GM12878 (cell line): ENCODE results near the gene SLC6A1. TPM values are rescaled to one million over a fixed set of nuclear protein-coding genes. Genes with fewer than 3 reads are reported as not detected.

ENCODE experiments used
- ATAC-seq: fragments of 200-7000 bp; cut with Tn5 transposase; 3 replicates; pipeline ENCODE4 v1.9.1; 2020; ENCODE audit warnings: mild to moderate bottlenecking, moderate library complexity
- BruUV-seq: library from RNA; stranded (reverse); fragments of 400-500 nt; replicated peaks from 2 replicates; lab custom pipeline; 2021; lab: Mats Ljungman, UMichigan
- CTCF ChIA-PET: fragments of 300-600 bp; sonication (Branson Sonifier 250); formaldehyde crosslinking; extraction: SDS; loops from one replicate; lab custom pipeline; 2021; ENCODE audit warnings: inconsistent platforms; lab: Yijun Ruan, JAX
- POLR2A ChIA-PET: fragments of 350-600 bp; formaldehyde crosslinking; extraction: SDS; loops from one replicate; lab custom pipeline; 2021; ENCODE audit warnings: inconsistent platforms; lab: Charles Lee
- RAD21 ChIA-PET: fragments of 300-600 bp; sonication (Branson Sonifier 250); formaldehyde crosslinking; loops from one replicate; lab custom pipeline; 2023; ENCODE audit warnings: antibody characterized with exemption; ENCODE audit not compliant: unreplicated experiment; lab: Charles Lee
- SMC1A ChIA-PET: fragments of 300-600 bp; sonication (Branson Sonifier 250); formaldehyde crosslinking; loops from one replicate; lab custom pipeline; 2023; ENCODE audit not compliant: unreplicated experiment, uncharacterized antibody; lab: Charles Lee
- DNase-seq: peaks from one replicate; pipeline ENCODE4 v3.0.0-alpha.2; 2011; ENCODE audit warnings: low read depth, low spot score
- FAIRE-seq: peaks from 3 replicates; lab custom pipeline; 2011; peaks lifted over from hg19 to GRCh38; lab: Jason Lieb, UNC
- H2AFZ ChIP-seq: 2 replicates; pipeline ENCODE4 v1.6.0; 2011; ENCODE audit warnings: low read depth, low read length, control low read depth; ENCODE audit not compliant: control insufficient read depth
- H3K27ac ChIP-seq: 2 replicates; pipeline ENCODE4 v1.5.1; 2011; ENCODE audit warnings: control low read depth; ENCODE audit not compliant: control insufficient read depth, insufficient read depth
- H3K27me3 ChIP-seq, 2 experiments: replicated peaks in 1 of 2; 2 replicates each; pipeline versions ENCODE4 v1.6.0 to v1.6.1; 2011; ENCODE audit warnings: low read length in 1 of 2; ENCODE audit not compliant: control insufficient read depth in 2 of 2, insufficient read depth in 2 of 2
- H3K36me3 ChIP-seq, 2 experiments: 2 replicates each; pipeline ENCODE4 v1.5.1; 2011; ENCODE audit warnings: low read length in 1 of 2; ENCODE audit not compliant: control insufficient read depth in 2 of 2, insufficient read depth in 2 of 2
- H3K4me1 ChIP-seq: 2 replicates; pipeline ENCODE4 v1.6.1; 2011; ENCODE audit warnings: mild to moderate bottlenecking, low read length, moderate library complexity, mixed read lengths; ENCODE audit not compliant: control insufficient read depth, insufficient read depth
- H3K4me2 ChIP-seq: 2 replicates; pipeline ENCODE4 v1.6.0; 2011; ENCODE audit warnings: control low read depth; ENCODE audit not compliant: control insufficient read depth, insufficient read depth
- H3K4me3 ChIP-seq: fragments of 200-600 bp; sonication (generic); 2 replicates; pipeline ENCODE4 v1.5.1; 2016
- H3K79me2 ChIP-seq: 2 replicates; pipeline ENCODE4 v1.6.0; 2011; ENCODE audit warnings: low read length; ENCODE audit not compliant: control insufficient read depth, insufficient read depth
- H3K9ac ChIP-seq: 2 replicates; pipeline ENCODE4 v1.8.0; 2011; ENCODE audit warnings: low read length, control low read depth, mixed read lengths; ENCODE audit not compliant: control insufficient read depth, insufficient read depth
- H3K9me3 ChIP-seq: replicated peaks from 3 replicates; pipeline ENCODE4 v1.5.1; 2011; ENCODE audit warnings: mild to moderate bottlenecking, low read length; ENCODE audit not compliant: control insufficient read depth, insufficient read depth
- H4K20me1 ChIP-seq: 2 replicates; pipeline ENCODE4 v1.6.0; 2011; ENCODE audit not compliant: control insufficient read depth, insufficient read depth
- BCL11A ChIP-seq: IDR thresholded peaks from 2 replicates; pipeline ENCODE4 v1.6.1; 2011; ENCODE audit warnings: low read depth, low read length
- CBFB ChIP-seq: IDR thresholded peaks from 2 replicates; pipeline ENCODE4 v1.6.1; 2016; ENCODE audit warnings: antibody characterized with exemption, low read depth
- CHD1 ChIP-seq: IDR thresholded peaks from 2 replicates; pipeline ENCODE4 v1.6.1; 2012; ENCODE audit warnings: low read depth, low read length, improper control_type of control experiment
- CREM ChIP-seq: IDR thresholded peaks from 2 replicates; pipeline ENCODE4 v1.6.1; 2014; ENCODE audit warnings: antibody characterized with exemption, low read depth
- GABPA ChIP-seq: IDR thresholded peaks from 2 replicates; pipeline ENCODE4 v1.6.1; 2014; ENCODE audit warnings: antibody characterized with exemption, low read depth, mild to moderate bottlenecking, inconsistent platforms
- LARP7 ChIP-seq: fragments of 450-650 bp; IDR thresholded peaks from 2 replicates; pipeline ENCODE4 v1.6.1; 2017; ENCODE audit warnings: mild to moderate bottlenecking
- MYC ChIP-seq: IDR thresholded peaks from 2 replicates; pipeline ENCODE4 v1.6.1; 2011; ENCODE audit warnings: mild to moderate bottlenecking, low read length, moderate library complexity, inconsistent platforms; ENCODE audit not compliant: insufficient read depth, insufficient replicate concordance, insufficient read length, severe bottlenecking
- NFXL1 ChIP-seq: fragments of 450-650 bp; IDR thresholded peaks from 2 replicates; pipeline ENCODE4 v1.6.1; 2017; ENCODE audit warnings: antibody characterized with exemption, mild to moderate bottlenecking, borderline replicate concordance
- NFYB ChIP-seq: IDR thresholded peaks from 2 replicates; pipeline ENCODE4 v1.6.1; 2011; ENCODE audit warnings: low read depth, mild to moderate bottlenecking, low read length, improper control_type of control experiment, moderate library complexity; ENCODE audit not compliant: insufficient read depth
- NR2C2 ChIP-seq: IDR thresholded peaks from 2 replicates; pipeline ENCODE4 v1.6.1; 2011; ENCODE audit warnings: borderline replicate concordance, low read depth; ENCODE audit not compliant: control insufficient read depth, insufficient read length
- PBX3 ChIP-seq: IDR thresholded peaks from 2 replicates; pipeline ENCODE4 v1.6.1; 2011; ENCODE audit warnings: mild to moderate bottlenecking, low read depth, low read length, moderate library complexity; ENCODE audit not compliant: insufficient replicate concordance
- RBBP5 ChIP-seq: fragments of 200-600 bp; sonication (generic); conservative IDR thresholded peaks from 2 replicates; pipeline ENCODE4 v1.6.1; 2016
- SUPT20H ChIP-seq: IDR thresholded peaks from 2 replicates; pipeline ENCODE4 v1.6.1; 2011; ENCODE audit warnings: low read depth, mild to moderate bottlenecking, low read length, moderate library complexity, borderline replicate concordance; ENCODE audit not compliant: control insufficient read depth
- YY1 ChIP-seq: IDR thresholded peaks from 2 replicates; pipeline ENCODE4 v1.6.1; 2011; ENCODE audit warnings: low read depth, mild to moderate bottlenecking, low read length
- ZBTB33 ChIP-seq: fragments of 450-650 bp; IDR thresholded peaks from 2 replicates; pipeline ENCODE4 v1.6.1; 2017; ENCODE audit warnings: mild to moderate bottlenecking
- ZNF274 ChIP-seq: IDR thresholded peaks from one replicate; pipeline ENCODE4 v1.8.0; 2011; ENCODE audit not compliant: insufficient read length, insufficient read depth
- WGBS: methylation state at CpG from one replicate; pipeline ENCODE4 v1.1.6; 2016; ENCODE audit warnings: low lambda C conversion rate; ENCODE audit not compliant: insufficient replicate concordance, insufficient coverage; ENCODE audit errors: missing lambda C conversion rate; 5-methylcytosine and 5-hydroxymethylcytosine counted together
- in situ Hi-C: fragments of 300-500 bp; cut with MboI; formaldehyde crosslinking; loops from 9 replicates; pipeline ENCODE4 v1.14.3; 2018; ENCODE audit warnings: mixed read lengths
- intact Hi-C: fragments of 100-400 bp; cut with micrococcal nuclease; formaldehyde crosslinking; loops from one replicate; pipeline ENCODE4 v1.14.2; 2022; ENCODE audit not compliant: unreplicated experiment
- polyA plus RNA-seq, 11 experiments: library from polyadenylated mRNA; depleted of rRNA in 4 of 11; unstranded in 6 of 11; stranded (reverse) in 5 of 11; fragments of >200 nt; fragmentation: Nextera tagmentation in 4 of 11; fragmentation: Illumina TruSeq in 1 of 11; extraction: Ambion mirVana in 4 of 11; extraction: Trizol in 1 of 11; gene quantifications; 1 replicate in 1 of 11; 2 replicates in 10 of 11; pipeline versions ENCODE4 v1.2.1 to v1.2.3, GENCODE V29; 2011 to 2016; ENCODE audit warnings: inconsistent platforms in 2 of 11, missing spikeins in 2 of 11, low read depth in 1 of 11
- total RNA-seq, 4 experiments: library from RNA; depleted of rRNA in 3 of 4; stranded (reverse); fragments of >200 nt in 3 of 4; fragmentation: Illumina TruSeq in 1 of 4; extraction: Trizol in 1 of 4; gene quantifications; 2 replicates each; pipeline versions ENCODE4 v1.2.1 to v1.2.3, GENCODE V29; 2013 to 2021

Gene SLC6A1
- total and polyA plus RNA-seq, 10 of the 15 experiments (the other 5 are each of a cell fraction or from before 2014, with no cell fraction given) = not detected

- TF ChIP-seq PBX3 (no peak), CREM (no peak), GABPA (no peak), ZBTB33 (no peak), NFXL1 (no peak), YY1 (no peak), RBBP5 (no peak), ZNF274 (no peak), CHD1 (no peak)
These were observed 41.9 kb downstream of the SLC6A1 start (continued) for GRCh38 chr3:11034309-11034985.

- Histone ChIP-seq H3K79me2 (no peaks in the 10 kb centered on the region), H3K9ac (no peak overlapping the region), H2AFZ (no peak overlapping the region), H3K27ac (no peak overlapping the region), H3K36me3 (no peaks in the 10 kb centered on the region), H4K20me1 (no peaks in the 10 kb centered on the region), H3K9me3 (no peaks in the 10 kb centered on the region), H3K4me2 (no peak overlapping the region), H3K27me3 (peaks cover 0 to 2% of the 10 kb centered on the region in 2 experiments; a peak in 3 of 4 replicates), H3K4me1 (no peaks in the 10 kb centered on the region), H3K4me3 (no peak overlapping the region)
- ChIA-PET POLR2A (no interaction called here), SMC1A (no interaction called here), RAD21 (no interaction called here), CTCF (no interaction called here)
- DNase-seq (no peak), FAIRE-seq (no peak), ATAC-seq (no peak)
- intact Hi-C loops = no loop called here
- no TSS peak for BruUV-seq
- WGBS = 54% methylated on average over 19 of the region's 19 CpGs
- in situ Hi-C loops = no loop called here
- no peak for TF ChIP-seq BCL11A
- no peak for TF ChIP-seq LARP7
- TF ChIP-seq CBFB = no peak
- no peak for TF ChIP-seq NR2C2
- no peak for TF ChIP-seq MYC
- TF ChIP-seq ZNF274 = no peak
- no peak for TF ChIP-seq SUPT20H
- no peak for TF ChIP-seq NFYB
These were observed 43.4 kb downstream of the SLC6A1 start for GRCh38 chr3:11035757-11036505.
